ENCODE measurements around the gene RABGAP1L.

- TF ChIP-seq, protein P1, sequence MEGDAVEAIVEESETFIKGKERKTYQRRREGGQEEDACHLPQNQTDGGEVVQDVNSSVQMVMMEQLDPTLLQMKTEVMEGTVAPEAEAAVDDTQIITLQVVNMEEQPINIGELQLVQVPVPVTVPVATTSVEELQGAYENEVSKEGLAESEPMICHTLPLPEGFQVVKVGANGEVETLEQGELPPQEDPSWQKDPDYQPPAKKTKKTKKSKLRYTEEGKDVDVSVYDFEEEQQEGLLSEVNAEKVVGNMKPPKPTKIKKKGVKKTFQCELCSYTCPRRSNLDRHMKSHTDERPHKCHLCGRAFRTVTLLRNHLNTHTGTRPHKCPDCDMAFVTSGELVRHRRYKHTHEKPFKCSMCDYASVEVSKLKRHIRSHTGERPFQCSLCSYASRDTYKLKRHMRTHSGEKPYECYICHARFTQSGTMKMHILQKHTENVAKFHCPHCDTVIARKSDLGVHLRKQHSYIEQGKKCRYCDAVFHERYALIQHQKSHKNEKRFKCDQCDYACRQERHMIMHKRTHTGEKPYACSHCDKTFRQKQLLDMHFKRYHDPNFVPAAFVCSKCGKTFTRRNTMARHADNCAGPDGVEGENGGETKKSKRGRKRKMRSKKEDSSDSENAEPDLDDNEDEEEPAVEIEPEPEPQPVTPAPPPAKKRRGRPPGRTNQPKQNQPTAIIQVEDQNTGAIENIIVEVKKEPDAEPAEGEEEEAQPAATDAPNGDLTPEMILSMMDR (IDR thresholded peaks at IDR 0.05 in 2 of 3, conservative IDR thresholded peaks at IDR 0.05 in 1 of 3; ENCODE audit: borderline replicate concordance in 1 of 3, insufficient read depth in 1 of 3, low read depth in 2 of 3, low read length in 2 of 3), result no peak
- TF ChIP-seq RAD21 (IDR thresholded peaks at IDR 0.05; ENCODE audit: low read depth), result no peak
- TF ChIP-seq SP1 (IDR thresholded peaks at IDR 0.05; ENCODE audit: low read depth), result no peak
- no peak for TF ChIP-seq ELF1 (IDR thresholded peaks at IDR 0.05; ENCODE audit: borderline replicate concordance, low read depth)
- TF ChIP-seq POLR2A (IDR thresholded peaks at IDR 0.05; ENCODE audit: borderline replicate concordance, extremely low read depth, insufficient read depth, insufficient read length), result no peak
- TF ChIP-seq, protein P2, sequence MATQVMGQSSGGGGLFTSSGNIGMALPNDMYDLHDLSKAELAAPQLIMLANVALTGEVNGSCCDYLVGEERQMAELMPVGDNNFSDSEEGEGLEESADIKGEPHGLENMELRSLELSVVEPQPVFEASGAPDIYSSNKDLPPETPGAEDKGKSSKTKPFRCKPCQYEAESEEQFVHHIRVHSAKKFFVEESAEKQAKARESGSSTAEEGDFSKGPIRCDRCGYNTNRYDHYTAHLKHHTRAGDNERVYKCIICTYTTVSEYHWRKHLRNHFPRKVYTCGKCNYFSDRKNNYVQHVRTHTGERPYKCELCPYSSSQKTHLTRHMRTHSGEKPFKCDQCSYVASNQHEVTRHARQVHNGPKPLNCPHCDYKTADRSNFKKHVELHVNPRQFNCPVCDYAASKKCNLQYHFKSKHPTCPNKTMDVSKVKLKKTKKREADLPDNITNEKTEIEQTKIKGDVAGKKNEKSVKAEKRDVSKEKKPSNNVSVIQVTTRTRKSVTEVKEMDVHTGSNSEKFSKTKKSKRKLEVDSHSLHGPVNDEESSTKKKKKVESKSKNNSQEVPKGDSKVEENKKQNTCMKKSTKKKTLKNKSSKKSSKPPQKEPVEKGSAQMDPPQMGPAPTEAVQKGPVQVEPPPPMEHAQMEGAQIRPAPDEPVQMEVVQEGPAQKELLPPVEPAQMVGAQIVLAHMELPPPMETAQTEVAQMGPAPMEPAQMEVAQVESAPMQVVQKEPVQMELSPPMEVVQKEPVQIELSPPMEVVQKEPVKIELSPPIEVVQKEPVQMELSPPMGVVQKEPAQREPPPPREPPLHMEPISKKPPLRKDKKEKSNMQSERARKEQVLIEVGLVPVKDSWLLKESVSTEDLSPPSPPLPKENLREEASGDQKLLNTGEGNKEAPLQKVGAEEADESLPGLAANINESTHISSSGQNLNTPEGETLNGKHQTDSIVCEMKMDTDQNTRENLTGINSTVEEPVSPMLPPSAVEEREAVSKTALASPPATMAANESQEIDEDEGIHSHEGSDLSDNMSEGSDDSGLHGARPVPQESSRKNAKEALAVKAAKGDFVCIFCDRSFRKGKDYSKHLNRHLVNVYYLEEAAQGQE (IDR thresholded peaks at IDR 0.05; ENCODE audit: low read depth), result no peak
- TF ChIP-seq, protein P3, sequence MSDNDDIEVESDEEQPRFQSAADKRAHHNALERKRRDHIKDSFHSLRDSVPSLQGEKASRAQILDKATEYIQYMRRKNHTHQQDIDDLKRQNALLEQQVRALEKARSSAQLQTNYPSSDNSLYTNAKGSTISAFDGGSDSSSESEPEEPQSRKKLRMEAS (IDR thresholded peaks at IDR 0.05), result no peak
Measured at GRCh38 chr1:174700314-174700713, 541.0 kb downstream of the RABGAP1L start.

Measured in HCT116 (cell line).